Keratinocyte (primary cell): ENCODE data around the gene ABL1. TPM values are rescaled to one million over a fixed set of nuclear protein-coding genes. Genes with fewer than 3 reads are reported as not detected.

Source experiments
- DNase-seq: peaks from one replicate; pipeline ENCODE4 v3.0.0-alpha.2; 2011; ENCODE audit warnings: low read depth, missing footprints, low spot score
- FAIRE-seq: peaks from 2 replicates; lab custom pipeline; 2011; peaks lifted over from hg19 to GRCh38; lab: Jason Lieb, UNC
- H2AFZ ChIP-seq: 2 replicates; pipeline ENCODE4 v1.6.0; 2012; ENCODE audit warnings: low read length, control low read depth, inconsistent platforms; ENCODE audit not compliant: control insufficient read depth
- H3K27ac ChIP-seq: 2 replicates; pipeline ENCODE4 v1.5.1; 2011; ENCODE audit warnings: low read length; ENCODE audit not compliant: control insufficient read depth, insufficient read depth
- H3K27me3 ChIP-seq: 3 replicates; pipeline ENCODE4 v1.6.0; 2011; ENCODE audit warnings: low read length; ENCODE audit not compliant: control insufficient read depth, insufficient read depth; ENCODE audit errors: extremely low read depth
- H3K36me3 ChIP-seq, 2 experiments: 2 replicates in 1 of 2; 3 replicates in 1 of 2; pipeline ENCODE4 v1.5.1; 2011; ENCODE audit warnings: low read length in 2 of 2, mild to moderate bottlenecking in 1 of 2; ENCODE audit not compliant: control insufficient read depth in 2 of 2, insufficient read depth in 2 of 2; ENCODE audit errors: extremely low read depth in 1 of 2
- H3K4me1 ChIP-seq: 3 replicates; pipeline ENCODE4 v1.5.1; 2011; ENCODE audit warnings: low read length; ENCODE audit not compliant: control insufficient read depth, insufficient read depth; ENCODE audit errors: extremely low read depth
- H3K4me2 ChIP-seq: 3 replicates; pipeline ENCODE4 v1.6.0; 2011; ENCODE audit warnings: low read depth, low read length; ENCODE audit not compliant: control insufficient read depth, insufficient read depth; ENCODE audit errors: extremely low read depth
- H3K4me3 ChIP-seq, 3 experiments: fragments of 200-600 bp in 1 of 3; sonication (generic) in 1 of 3; 2 replicates in 2 of 3; 3 replicates in 1 of 3; pipeline ENCODE4 v1.5.1; 2011 to 2016; ENCODE audit warnings: low read length in 3 of 3, mild to moderate bottlenecking in 3 of 3, control low read depth in 2 of 3, inconsistent platforms in 1 of 3, low read depth in 1 of 3, mixed read lengths in 1 of 3, mixed run types in 1 of 3, moderate library complexity in 1 of 3; ENCODE audit not compliant: control insufficient read depth in 2 of 3, insufficient read depth in 2 of 3; ENCODE audit errors: extremely low read depth in 1 of 3
- H3K79me2 ChIP-seq: 2 replicates; pipeline ENCODE4 v1.6.0; 2012; ENCODE audit warnings: low read length; ENCODE audit not compliant: control insufficient read depth, insufficient read depth
- H3K9ac ChIP-seq: 3 replicates; pipeline ENCODE4 v1.6.0; 2011; ENCODE audit warnings: low read length; ENCODE audit not compliant: control insufficient read depth, insufficient read depth; ENCODE audit errors: extremely low read depth
- H3K9me1 ChIP-seq: 3 replicates; pipeline ENCODE4 v1.6.0; 2011; ENCODE audit warnings: low read length; ENCODE audit not compliant: control insufficient read depth, insufficient read depth; ENCODE audit errors: extremely low read depth
- H3K9me3 ChIP-seq: 2 replicates; pipeline ENCODE4 v1.5.1; 2012; ENCODE audit warnings: low read depth, low read length; ENCODE audit not compliant: control insufficient read depth
- H4K20me1 ChIP-seq: 3 replicates; pipeline ENCODE4 v1.6.0; 2011; ENCODE audit warnings: low read length; ENCODE audit not compliant: control insufficient read depth, insufficient read depth; ENCODE audit errors: extremely low read depth
- CTCF ChIP-seq, 3 experiments: IDR thresholded peaks in 1 of 3; conservative IDR thresholded peaks in 1 of 3; optimal IDR thresholded peaks in 1 of 3; 2 replicates in 2 of 3; 3 replicates in 1 of 3; pipeline versions ENCODE3 to v1.5.1; 2011; ENCODE audit warnings: low read length in 3 of 3, mild to moderate bottlenecking in 3 of 3, moderate library complexity in 2 of 3, control low read depth in 1 of 3, inconsistent platforms in 1 of 3; ENCODE audit not compliant: insufficient read depth in 2 of 3; ENCODE audit errors: extremely low read depth in 1 of 3
- EZH2 ChIP-seq: IDR thresholded peaks from one replicate; pipeline ENCODE4 v1.6.1; 2012; ENCODE audit warnings: inconsistent platforms, mild to moderate bottlenecking, low read length, moderate library complexity
- dilution Hi-C: fragments of 300-500 bp; cut with MboI; formaldehyde crosslinking; loops from one replicate; pipeline ENCODE4 v1.7.0; 2020; ENCODE audit warnings: low sequenced_read_pairs; ENCODE audit not compliant: extremely low pct_ligation_motif_present
- polyA plus RNA-seq, 5 experiments: library from polyadenylated mRNA; depleted of rRNA in 3 of 5; stranded (reverse) in 3 of 5; stranded (forward) in 1 of 5; unstranded in 1 of 5; fragments of >200 nt; gene quantifications; 1 replicate in 1 of 5; 2 replicates in 3 of 5; 3 replicates in 1 of 5; pipeline versions ENCODE4 v1.2.1 to v1.2.3, GENCODE V29; 2011 to 2012; ENCODE audit warnings: missing spikeins in 2 of 5, low read depth in 1 of 5, low replicate concordance in 1 of 5

The ABL1 gene
- polyA plus RNA-seq, 1 donor (not counting 4 experiments of a cell fraction or from before 2014, with no cell fraction given) = 17.0 TPM

- no peaks in the 10 kb centered on the region for H3K79me2 ChIP-seq
Observed at GRCh38 chr9:130817914-130818313, 17.1 kb upstream of the ABL1 start.

DNA sequence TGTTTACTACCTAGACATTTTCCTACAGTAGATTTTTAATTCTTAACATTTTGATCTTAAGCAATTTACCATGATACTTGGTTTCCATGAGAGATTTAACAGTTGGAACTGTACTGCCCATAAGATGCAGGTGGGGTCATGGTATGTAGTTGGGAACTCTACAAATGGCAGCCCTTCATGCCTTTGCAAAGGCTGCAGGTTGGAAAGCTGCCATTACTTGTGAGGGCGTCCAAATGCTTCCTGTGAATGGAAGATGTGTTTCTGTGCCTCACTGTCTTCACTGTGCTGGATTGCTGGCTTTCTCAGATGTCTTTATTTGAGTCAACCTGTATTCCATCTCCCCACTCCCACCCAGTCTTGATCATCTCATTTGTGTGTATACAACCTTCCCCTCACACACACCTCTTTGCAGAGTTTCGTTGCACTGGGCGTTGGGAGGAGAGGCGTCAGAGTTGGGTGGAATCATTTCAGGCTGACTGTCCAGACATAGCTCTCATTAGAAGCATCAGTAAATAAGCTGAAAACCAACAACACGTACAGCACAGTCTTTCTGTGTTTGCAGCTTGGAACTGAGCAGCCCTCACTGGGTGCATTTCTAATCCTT, 14.8 kb upstream of the ABL1 start:
- Histone ChIP-seq H3K9me1 (no peaks in the 10 kb centered on the region), H2AFZ (no peak overlapping the region), H3K4me3 (no peak overlapping the region), H3K4me1 (peaks cover 3% of the 10 kb centered on the region), H4K20me1 (no peaks in the 10 kb centered on the region), H3K79me2 (no peaks in the 10 kb centered on the region), H3K27ac (no peak overlapping the region), H3K36me3 (no peaks in the 10 kb centered on the region), H3K9ac (no peak overlapping the region), H3K9me3 (no peaks in the 10 kb centered on the region), H3K4me2 (no peak overlapping the region), H3K27me3 (no peaks in the 10 kb centered on the region)
- TF ChIP-seq EZH2 (no peak), CTCF (optimal IDR thresholded peaks at IDR 0.05 in 1 of 3, IDR thresholded peaks at IDR 0.05 in 1 of 3, conservative IDR thresholded peaks at IDR 0.05 in 1 of 3; ENCODE audit: extremely low read depth in 1 of 3, insufficient read depth in 2 of 3, low read length in 3 of 3) (no peak)
- dilution Hi-C loops = no loop called here
- DNase-seq (no peak), FAIRE-seq (no peak)

More at GRCh38 chr9:130817914-130818313, 17.1 kb upstream of the ABL1 start:
- peaks cover 8% of the 10 kb centered on the region for H3K4me1 ChIP-seq
- no peaks in the 10 kb centered on the region for H3K9me1 ChIP-seq
- no peaks in the 10 kb centered on the region for H3K27me3 ChIP-seq
- H3K9me3 ChIP-seq = no peaks in the 10 kb centered on the region
- DNase-seq (no peak), FAIRE-seq (no peak)
- TF ChIP-seq EZH2 = no peak
- no peak for TF ChIP-seq CTCF (optimal IDR thresholded peaks at IDR 0.05 in 1 of 3, IDR thresholded peaks at IDR 0.05 in 1 of 3, conservative IDR thresholded peaks at IDR 0.05 in 1 of 3; ENCODE audit: extremely low read depth in 1 of 3, insufficient read depth in 2 of 3, low read length in 3 of 3)
- no peaks in the 10 kb centered on the region for H4K20me1 ChIP-seq
- H3K4me3 ChIP-seq = no peak overlapping the region
- dilution Hi-C loops = no loop called here
- no peak overlapping the region for H3K9ac ChIP-seq
- no peak overlapping the region for H3K27ac ChIP-seq
- no peaks in the 10 kb centered on the region for H3K36me3 ChIP-seq
- H2AFZ ChIP-seq = no peak overlapping the region
- H3K4me2 ChIP-seq = no peak overlapping the region
